GM21717 (cell line): ENCODE results near the gene RNF214.
"Not testable (repeated sequence)": the region's sequence is repeated elsewhere in the genome, so short reads cannot be mapped to it uniquely, and the experiment has no call there.

ENCODE experiments used
- ATAC-seq: cut with Tn5 transposase; IDR thresholded peaks from one replicate; pipeline ENCODE4 v1.9.1; 2021; ENCODE audit warnings: mild to moderate bottlenecking, moderate library complexity; ENCODE audit not compliant: unreplicated experiment

The RNF214 gene

DNA sequence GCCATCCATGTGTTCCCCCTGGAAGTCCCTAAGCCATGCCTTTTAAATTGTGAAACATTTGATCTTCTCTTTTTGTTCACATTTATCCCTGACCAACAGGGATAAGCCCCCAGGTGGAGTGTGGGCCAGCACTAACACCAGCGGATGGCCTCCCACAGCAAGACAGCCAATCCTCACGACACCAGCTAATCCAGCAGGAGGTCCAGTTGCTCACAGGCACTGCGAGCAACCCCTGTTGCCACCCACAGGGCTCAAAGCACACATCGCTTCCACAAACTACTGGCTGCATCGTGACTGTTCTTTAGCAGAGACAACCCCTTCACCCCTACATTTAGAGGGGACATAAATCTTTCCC, 2.6 kb upstream of the RNF214 start:
- no peak for ATAC-seq

GRCh38 chr11:117230286-117230961, 2.0 kb upstream of the RNF214 start:
- ATAC-seq: peak; percentile 26

DNA sequence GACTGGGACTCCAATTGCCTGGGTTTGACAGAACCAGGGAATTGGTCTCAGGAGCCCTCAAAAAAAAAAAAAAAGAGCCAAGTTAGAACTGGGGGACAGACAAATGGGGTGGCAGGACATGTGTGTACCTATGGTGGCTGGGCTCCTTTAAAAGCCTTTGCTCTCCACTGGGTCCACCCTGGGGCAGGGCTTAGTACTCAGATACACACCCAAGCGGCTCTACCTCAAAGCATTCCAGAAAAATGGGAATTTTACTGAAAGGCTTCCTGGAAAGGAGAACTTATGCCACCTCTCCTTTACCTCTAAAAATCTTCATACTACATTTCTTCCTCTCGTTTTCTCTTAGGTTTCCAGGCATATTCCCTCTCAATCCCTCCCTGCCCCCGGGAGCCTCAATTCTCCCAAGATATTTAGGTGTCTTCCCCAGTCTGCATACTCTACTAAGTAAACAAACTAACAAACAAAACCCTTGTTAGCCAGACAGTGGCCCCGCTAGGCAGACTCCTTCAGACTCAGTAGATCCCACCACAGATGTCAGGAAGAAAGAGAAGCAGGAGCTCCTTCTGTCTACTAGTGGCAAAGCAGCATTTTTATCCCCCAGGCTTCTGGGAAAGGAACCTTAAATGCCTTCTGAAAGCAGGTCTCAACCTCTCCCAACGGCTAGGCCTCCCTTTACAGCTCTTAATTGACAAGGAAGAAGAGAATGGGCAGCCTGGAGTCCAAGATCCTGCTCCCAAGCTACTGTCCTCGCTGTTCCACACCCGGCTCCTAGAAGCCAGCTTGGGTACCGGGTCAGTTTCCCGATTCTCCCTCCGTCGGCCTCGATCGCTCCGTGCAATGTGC, 1.3 kb upstream of the RNF214 start:
- no peak for ATAC-seq

GRCh38 chr11:117231842-117232091, 704 bp upstream of the RNF214 start, which contains the start of gene PCSK7:
Gene PCSK7 (minus strand): TSS chr11:117232073. CDS start chr11:117229844, 2,229 bp downstream.
- ATAC-seq: peak; percentile 1

DNA sequence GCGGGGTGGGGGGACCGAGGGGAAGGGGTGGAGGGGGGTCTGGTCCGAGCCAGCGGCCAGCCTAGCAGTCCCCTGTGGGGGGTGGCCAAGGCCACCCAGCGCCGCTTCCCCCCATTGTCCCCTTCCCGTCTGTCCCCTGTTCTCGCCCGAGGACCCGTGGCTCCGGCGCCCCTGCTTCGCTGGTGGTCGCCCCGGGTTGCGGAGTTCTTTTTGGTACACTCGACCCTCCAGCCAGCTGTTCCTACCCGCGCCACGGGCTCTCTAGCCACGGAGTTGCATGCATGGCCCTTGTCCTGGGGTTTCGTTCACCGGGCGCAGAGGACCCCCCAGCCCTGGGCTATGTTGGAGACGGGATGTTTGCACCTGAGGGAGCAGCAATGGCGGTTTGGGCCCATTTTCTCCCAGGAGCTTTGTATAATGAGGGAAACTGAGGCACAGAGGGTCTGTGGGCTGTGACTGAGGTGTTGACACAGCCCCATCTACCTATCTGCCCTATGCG, 489 bp downstream of the RNF214 start:
- ATAC-seq: no peak

- no peak for ATAC-seq
Measured at GRCh38 chr11:117238221-117238620, 5.8 kb downstream of the RNF214 start.

- no peak for ATAC-seq
Measured at GRCh38 chr11:117239295-117239694, 6.8 kb downstream of the RNF214 start.

DNA sequence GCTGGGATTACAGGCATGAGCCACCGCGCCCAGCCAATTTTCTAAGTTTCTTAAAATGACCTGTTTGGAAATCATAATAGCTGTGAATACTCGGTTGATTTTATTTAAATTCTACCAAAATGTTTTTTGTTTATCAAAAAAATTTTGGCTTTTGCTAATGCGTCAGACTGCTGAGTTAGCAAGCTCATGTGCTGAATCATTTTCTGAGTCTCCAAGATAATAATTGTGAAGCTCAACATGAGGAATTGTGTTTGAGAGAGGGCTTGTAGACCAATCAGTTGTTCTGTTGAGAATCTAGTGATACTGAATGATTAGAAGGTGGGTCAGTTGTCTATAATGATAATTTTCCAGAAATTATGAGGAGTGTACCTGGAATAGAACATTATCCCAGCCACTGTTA, 15.9 kb downstream of the RNF214 start:
- no peak for ATAC-seq

GRCh38 chr11:117249571-117249970, 17.1 kb downstream of the RNF214 start:
- ATAC-seq: no peak

DNA sequence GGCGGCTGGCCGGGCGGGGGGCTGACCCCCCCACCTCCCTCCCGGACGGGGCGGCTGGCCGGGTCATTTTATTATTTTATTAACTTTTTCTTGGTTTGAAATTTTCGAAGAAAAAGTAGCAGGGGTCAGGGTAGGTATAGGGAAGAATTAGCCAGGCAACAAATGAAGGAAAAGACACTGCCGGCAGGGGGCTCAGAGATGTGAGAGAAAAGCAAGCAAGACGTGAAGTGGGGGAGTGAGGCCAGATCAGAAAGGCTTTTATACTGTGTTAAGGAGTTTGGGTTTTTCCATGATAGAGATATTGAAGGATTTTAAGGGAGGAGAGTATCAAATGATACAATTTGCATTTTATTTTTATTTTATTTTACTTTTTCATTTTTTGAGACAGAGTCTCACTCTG, 19.0 kb downstream of the RNF214 start:
- ATAC-seq: no peak

DNA sequence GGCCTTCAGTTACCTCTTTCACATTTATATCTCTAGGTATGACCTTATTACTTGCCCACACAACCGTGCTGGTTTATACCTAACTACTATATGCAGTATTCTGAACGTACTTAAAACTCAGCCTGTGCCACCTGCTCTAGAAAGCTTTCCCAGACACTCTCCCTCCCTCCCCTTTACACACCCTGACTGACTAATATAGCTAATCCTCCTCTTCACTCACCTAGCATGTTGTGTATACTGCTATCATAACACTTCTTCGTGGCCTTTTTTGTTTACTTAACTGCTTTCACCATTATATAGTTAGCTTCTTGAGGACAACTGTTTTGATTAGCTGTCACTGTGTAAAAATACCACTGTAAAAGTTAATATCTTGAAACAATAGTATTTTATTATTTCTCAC, 23.5 kb downstream of the RNF214 start:
- no peak for ATAC-seq

DNA sequence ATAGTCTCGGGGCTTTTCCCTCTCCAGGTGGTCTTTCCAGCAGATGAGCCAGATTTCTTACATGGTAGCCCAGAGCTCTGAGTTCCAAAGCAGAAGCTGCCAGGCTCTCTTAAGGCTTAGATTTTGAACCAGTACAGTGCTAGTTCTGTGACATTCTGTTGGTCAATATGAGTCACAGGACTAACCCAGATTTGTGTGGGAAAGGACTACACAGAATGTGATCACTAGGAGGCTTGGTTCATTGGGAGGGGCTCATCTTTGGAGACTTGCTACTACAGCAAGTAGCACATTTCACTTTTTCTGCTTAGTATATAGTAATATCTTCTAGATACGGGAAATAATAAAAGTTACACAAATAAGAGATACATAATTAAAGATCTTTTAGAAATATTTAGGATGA, 24.1 kb downstream of the RNF214 start:
- ATAC-seq: no peak

GRCh38 chr11:117258576-117258975, 26.1 kb downstream of the RNF214 start:
- no peak for ATAC-seq

DNA sequence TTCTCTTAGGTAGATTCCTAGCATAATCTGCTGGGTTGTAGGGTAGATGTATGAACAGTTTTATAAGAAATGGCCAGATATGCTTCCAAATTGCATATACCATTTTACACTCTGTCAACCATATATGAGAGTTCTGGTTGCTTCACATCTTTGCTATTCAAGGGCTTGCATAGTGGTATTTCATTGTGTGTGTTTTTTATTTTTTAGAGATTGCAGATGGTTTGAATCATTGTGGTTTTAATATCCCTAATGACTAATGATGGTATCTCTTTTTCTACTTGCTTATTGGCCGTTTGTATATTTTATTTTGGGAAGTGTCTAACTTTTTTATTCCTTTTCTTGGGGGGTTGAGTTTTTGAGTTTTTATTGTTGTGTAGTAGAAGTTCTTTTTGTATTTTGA, 26.9 kb downstream of the RNF214 start:
- ATAC-seq: no peak

- not testable (repeated sequence) for ATAC-seq
Measured at GRCh38 chr11:117264624-117265323, 32.3 kb downstream of the RNF214 start.

DNA sequence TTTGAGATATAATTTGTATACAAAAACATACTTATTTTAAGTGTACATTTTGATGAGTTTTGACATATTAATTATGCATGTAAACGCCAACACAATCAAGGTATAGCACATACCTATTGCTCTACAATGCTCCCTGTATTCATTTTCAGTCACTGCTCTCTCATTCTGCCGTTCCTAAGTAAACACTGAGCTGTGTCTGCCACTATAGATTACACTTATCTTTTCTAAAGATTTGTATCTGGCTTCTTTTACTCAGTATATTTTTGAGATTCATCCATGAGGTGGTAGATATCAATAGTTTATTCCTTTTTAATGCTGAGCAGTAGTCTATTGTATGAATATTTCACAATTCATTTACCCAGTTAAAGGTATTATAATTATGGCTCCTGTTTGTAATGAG, 33.3 kb downstream of the RNF214 start:
- ATAC-seq: no peak

DNA sequence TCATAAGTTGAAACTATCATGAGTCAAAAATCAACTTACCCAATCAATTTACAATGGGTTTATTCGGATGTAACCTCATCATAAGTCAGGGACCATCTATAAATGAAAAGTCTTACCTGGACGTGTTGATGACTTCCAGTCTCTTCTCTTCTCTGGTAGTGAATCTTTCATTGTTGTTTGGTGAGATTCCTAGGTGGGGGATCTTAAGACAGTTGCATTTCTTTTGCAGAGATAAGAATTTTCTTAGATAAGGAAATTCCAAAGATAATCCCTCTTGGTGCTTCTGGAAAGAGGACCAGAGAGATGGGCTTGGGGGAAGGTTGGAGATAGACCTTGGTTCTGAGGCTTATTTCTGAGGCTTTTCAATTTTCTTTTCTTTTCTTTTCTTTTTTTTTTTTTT, 37.4 kb downstream of the RNF214 start:
- no peak for ATAC-seq

DNA sequence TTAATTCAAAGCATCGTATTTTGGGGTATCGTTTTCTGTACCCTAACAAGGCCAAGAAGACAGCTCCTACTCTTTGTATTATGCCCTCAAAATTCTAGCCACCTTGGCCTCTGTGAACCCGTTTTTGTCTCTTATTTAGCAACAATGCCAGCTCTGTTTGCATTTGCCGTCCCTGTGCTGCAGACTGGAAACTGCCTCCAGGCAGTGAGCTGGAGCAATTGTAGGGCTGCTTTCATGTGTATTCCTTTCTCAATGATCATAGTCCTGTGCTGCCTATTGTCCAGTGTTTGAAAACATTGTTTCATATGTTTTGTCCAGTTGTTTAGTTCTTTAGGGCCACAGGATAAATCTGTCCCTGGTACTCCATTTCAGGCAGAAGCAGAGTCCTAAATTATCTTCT, 38.7 kb downstream of the RNF214 start:
- ATAC-seq: no peak

DNA sequence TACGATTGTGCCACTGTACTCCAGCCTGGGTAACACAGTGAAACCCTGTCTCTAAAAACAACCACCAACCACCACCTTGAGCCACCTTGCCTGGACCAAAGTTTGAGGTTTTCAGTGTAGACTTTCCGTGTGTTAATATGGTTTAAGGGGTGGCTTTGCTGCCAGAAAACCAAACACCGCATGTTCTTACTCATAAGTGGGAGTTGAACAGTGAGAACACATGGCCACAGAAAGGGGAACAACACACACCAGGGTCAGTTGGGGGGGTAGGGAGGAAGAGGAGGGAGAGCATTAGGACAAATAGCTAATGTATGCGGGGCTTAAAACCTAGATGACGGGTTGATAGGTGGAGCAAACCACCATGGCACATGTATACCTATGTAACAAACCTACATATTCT, 39.7 kb downstream of the RNF214 start:
- ATAC-seq: not testable (repeated sequence)

DNA sequence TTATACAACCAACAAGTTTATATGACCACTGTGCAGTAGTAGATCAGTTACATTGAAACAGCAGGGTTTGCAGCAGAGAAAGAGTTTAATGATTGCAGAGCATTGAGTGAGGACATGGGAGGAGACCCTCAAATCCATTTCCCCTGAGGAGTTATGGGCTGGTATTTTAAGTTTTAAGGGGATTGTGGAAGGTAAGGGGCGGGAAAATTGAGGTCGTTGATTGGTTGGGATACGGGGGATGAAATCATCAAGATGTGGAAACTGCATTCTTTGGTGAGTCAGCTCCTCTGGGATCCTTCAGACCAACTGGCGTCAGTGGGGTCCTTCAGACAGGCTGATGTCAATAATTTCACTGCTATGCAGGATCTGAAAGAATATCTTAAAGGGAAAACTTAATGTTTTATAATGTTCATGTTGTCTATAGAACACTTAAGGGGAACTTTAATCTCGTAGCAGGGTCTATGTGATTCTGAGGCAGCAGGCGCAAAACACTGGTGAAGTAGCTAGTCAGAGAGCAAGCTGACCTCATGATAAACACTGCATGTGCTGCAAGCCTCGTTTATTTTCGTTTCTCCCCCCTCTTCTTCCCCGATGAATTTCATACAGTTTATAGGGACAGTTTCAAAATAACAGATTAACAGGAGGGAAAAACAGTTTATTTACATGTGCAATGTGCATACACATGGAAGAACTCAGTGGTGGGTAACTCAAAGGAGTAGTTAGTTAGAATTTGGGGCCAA, 41.2 kb downstream of the RNF214 start:
- no peak for ATAC-seq

GRCh38 chr11:117278347-117278746, 45.9 kb downstream of the RNF214 start:
- no peak for ATAC-seq
